ENCODE data around the gene CDYL.
"Not testable (repeated sequence)": the region's sequence is repeated elsewhere in the genome, so short reads cannot be mapped to it uniquely, and the experiment has no call there.

CDYL gene

GRCh38 chr6:4848382-4849068 lies 72.3 kb downstream of the CDYL start:
- no peak for DNase-seq

- DNase-seq, result no peak
Observed at GRCh38 chr6:4849226-4850022, 73.2 kb downstream of the CDYL start.

GRCh38 chr6:4851035-4851434 lies 74.8 kb downstream of the CDYL start:
- no peak for DNase-seq

GRCh38 chr6:4852186-4852585 lies 76.0 kb downstream of the CDYL start:
- not testable (repeated sequence) for DNase-seq

GRCh38 chr6:4852938-4853337 lies 76.7 kb downstream of the CDYL start:
- DNase-seq, result no peak

- no peak for DNase-seq
Observed at GRCh38 chr6:4853349-4853748, 77.1 kb downstream of the CDYL start.

- DNase-seq, result no peak
Observed at GRCh38 chr6:4853782-4854511, 77.7 kb downstream of the CDYL start.

GRCh38 chr6:4856785-4857184 lies 80.6 kb downstream of the CDYL start:
- DNase-seq, result no peak

- no peak for DNase-seq
Observed at GRCh38 chr6:4858194-4859015, 82.2 kb downstream of the CDYL start.

- DNase-seq, result no peak
Observed at GRCh38 chr6:4860387-4860786, 84.2 kb downstream of the CDYL start.

- DNase-seq, result no peak
Observed at GRCh38 chr6:4861564-4861963, 85.4 kb downstream of the CDYL start.

- no peak for DNase-seq
Observed at GRCh38 chr6:4864519-4864918, 88.3 kb downstream of the CDYL start.

GRCh38 chr6:4865006-4865405 lies 88.8 kb downstream of the CDYL start:
- DNase-seq, result not testable (repeated sequence)

GRCh38 chr6:4870821-4871494 lies 94.8 kb downstream of the CDYL start:
- DNase-seq, result no peak

- no peak for DNase-seq
Observed at GRCh38 chr6:4871825-4872224, 95.6 kb downstream of the CDYL start.

- DNase-seq, result no peak
Observed at GRCh38 chr6:4872841-4873240, 96.6 kb downstream of the CDYL start.

GRCh38 chr6:4873928-4874327 lies 97.7 kb downstream of the CDYL start:
- no peak for DNase-seq

- no peak for DNase-seq
Observed at GRCh38 chr6:4879741-4880275, 103.6 kb downstream of the CDYL start.

- DNase-seq, result no peak
Observed at GRCh38 chr6:4880363-4880762, 104.2 kb downstream of the CDYL start.

GRCh38 chr6:4883298-4883697 lies 107.1 kb downstream of the CDYL start:
- DNase-seq, result no peak

GRCh38 chr6:4884646-4885340 lies 108.6 kb downstream of the CDYL start:
- no peak for DNase-seq

Measured in stimulated activated CD4-positive, alpha-beta T cell treated with anti-CD3 and anti-CD28 coated beads, Interleukin-4, amount 100 ng/mL, for 4 hours (primary cell).